CD4-positive, alpha-beta T cell treated with Interleukin-10 for 1 hour (primary cell): ENCODE results near the gene NCK2.

Source experiments
- DNase-seq: peaks from one replicate; pipeline ENCODE4 v3.0.0-alpha.2; 2020

NCK2 gene

GRCh38 chr2:105935063-105935462 is 190.4 kb downstream of the NCK2 start:
- DNase-seq: peak; percentile 38

GRCh38 chr2:105936954-105937353 is 192.2 kb downstream of the NCK2 start:
- DNase-seq: no peak

- DNase-seq: no peak
Measured at GRCh38 chr2:105937498-105938097, 192.9 kb downstream of the NCK2 start.
